Sigmoid colon (tissue), 4 donors: ENCODE data around the gene DAO.

Experiments used
- CTCF ChIP-seq, 4 experiments: fragments of 450-650 bp in 3 of 4; fragments of 200-600 bp in 1 of 4; IDR thresholded peaks; one replicate each; pipeline ENCODE4 v1.5.1; 2016 to 2019; ENCODE audit warnings: antibody characterized with exemption in 4 of 4, mild to moderate bottlenecking in 3 of 4, moderate library complexity in 2 of 4
- EP300 ChIP-seq, 4 donors: sonication (generic); formaldehyde crosslinking; IDR thresholded peaks; one replicate each; pipeline ENCODE4 v1.6.1; 2017; ENCODE audit warnings: antibody characterized with exemption in 4 of 4
- POLR2A ChIP-seq, 2 donors: fragments of 450-650 bp; IDR thresholded peaks; one replicate each; pipeline ENCODE4 v1.6.1; 2016; ENCODE audit warnings: antibody characterized with exemption in 2 of 2, mild to moderate bottlenecking in 2 of 2, moderate library complexity in 2 of 2
- POLR2AphosphoS5 ChIP-seq, 4 donors: sonication (generic); formaldehyde crosslinking; IDR thresholded peaks; one replicate each; pipeline ENCODE4 v1.6.1; 2017; ENCODE audit warnings: antibody characterized with exemption in 4 of 4

GRCh38 chr12:108840605-108841332, 39.1 kb upstream of the DAO start:
- TF ChIP-seq EP300 (IDR thresholded peaks at IDR 0.05) (no peak), CTCF (IDR thresholded peaks at IDR 0.05) (no peak), POLR2A (IDR thresholded peaks at IDR 0.05) (no peak), POLR2AphosphoS5 (IDR thresholded peaks at IDR 0.05) (no peak)
